Thoracic aorta (tissue), 2 donors: ENCODE measurements around the gene PTPRO. TPM values are rescaled to one million over a fixed set of nuclear protein-coding genes. Genes with fewer than 3 reads are reported as not detected.

Source experiments
- ATAC-seq: fragments of 150-250 bp; one replicate; pipeline ENCODE4 v1.8.0; 2017; ENCODE audit warnings: low read depth; ENCODE audit not compliant: insufficient number of reproducible peaks, low FRiP score
- DNase-seq: peaks from one replicate; pipeline ENCODE4 v3.0.0-alpha.2; 2020; ENCODE audit warnings: low spot score
- H3K27ac ChIP-seq, 2 donors: fragments of 200-600 bp; sonication (generic); 1 replicate in 1 of 2; 2 replicates in 1 of 2; pipeline ENCODE4 v1.5.1; 2016; ENCODE audit warnings: mild to moderate bottlenecking in 2 of 2, moderate library complexity in 2 of 2
- H3K27me3 ChIP-seq: fragments of 200-600 bp; sonication (generic); replicated peaks from 2 replicates; pipeline ENCODE4 v1.6.0; 2016; ENCODE audit warnings: mild to moderate bottlenecking; ENCODE audit not compliant: insufficient read depth
- H3K36me3 ChIP-seq: fragments of 200-600 bp; sonication (generic); one replicate; pipeline ENCODE4 v1.5.1; 2016
- H3K4me1 ChIP-seq, 2 donors: fragments of 200-600 bp; sonication (generic); 1 replicate in 1 of 2; 2 replicates in 1 of 2; pipeline versions ENCODE4 v1.5.1 to v1.6.0; 2016; ENCODE audit warnings: low read depth in 2 of 2, mild to moderate bottlenecking in 1 of 2; ENCODE audit not compliant: control insufficient read depth in 1 of 2
- H3K4me3 ChIP-seq: fragments of 200-600 bp; sonication (generic); 2 replicates; pipeline ENCODE4 v1.5.1; 2016; ENCODE audit warnings: mild to moderate bottlenecking
- H3K9me3 ChIP-seq: fragments of 200-600 bp; sonication (generic); 2 replicates; pipeline ENCODE4 v1.5.1; 2016
- total RNA-seq, 2 donors: library from RNA; depleted of rRNA; stranded (reverse); fragments of >200 nt; gene quantifications; one replicate each; pipeline versions ENCODE4 v1.1.0 to v1.2.3, GENCODE V29; 2016
- TF ChIP-seq, protein P1 (sequence below): fragments of 200-600 bp; sonication (generic); IDR thresholded peaks from one replicate; pipeline ENCODE4 v1.5.1; 2019; ENCODE audit warnings: antibody characterized with exemption

The PTPRO gene
- total RNA-seq, 2 donors from 2014 or later = 11.9 to 19.5 TPM

DNA sequence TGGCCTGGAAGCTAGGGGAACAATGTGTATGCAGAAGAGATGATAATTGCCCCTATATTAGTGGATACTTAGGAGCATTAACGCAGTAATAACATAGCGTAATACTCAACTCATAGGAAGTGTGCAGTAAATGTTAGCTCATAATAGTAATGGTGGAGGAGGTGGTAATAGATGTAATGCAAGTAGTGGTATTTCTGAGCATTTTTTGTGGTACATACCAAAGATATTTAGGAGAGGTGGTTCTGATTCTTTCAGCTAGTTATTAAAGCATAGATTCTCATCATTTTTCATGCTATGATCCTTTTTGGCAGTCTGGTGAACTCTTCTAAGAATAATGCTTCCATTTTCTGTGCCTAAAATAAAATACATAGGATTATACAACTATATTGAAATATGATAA is 233.1 kb downstream of the PTPRO start:
- ATAC-seq (no peak), DNase-seq (no peak)
- H3K27ac ChIP-seq = peak overlapping the region; percentile 11 to 60
- TF ChIP-seq, protein P1, sequence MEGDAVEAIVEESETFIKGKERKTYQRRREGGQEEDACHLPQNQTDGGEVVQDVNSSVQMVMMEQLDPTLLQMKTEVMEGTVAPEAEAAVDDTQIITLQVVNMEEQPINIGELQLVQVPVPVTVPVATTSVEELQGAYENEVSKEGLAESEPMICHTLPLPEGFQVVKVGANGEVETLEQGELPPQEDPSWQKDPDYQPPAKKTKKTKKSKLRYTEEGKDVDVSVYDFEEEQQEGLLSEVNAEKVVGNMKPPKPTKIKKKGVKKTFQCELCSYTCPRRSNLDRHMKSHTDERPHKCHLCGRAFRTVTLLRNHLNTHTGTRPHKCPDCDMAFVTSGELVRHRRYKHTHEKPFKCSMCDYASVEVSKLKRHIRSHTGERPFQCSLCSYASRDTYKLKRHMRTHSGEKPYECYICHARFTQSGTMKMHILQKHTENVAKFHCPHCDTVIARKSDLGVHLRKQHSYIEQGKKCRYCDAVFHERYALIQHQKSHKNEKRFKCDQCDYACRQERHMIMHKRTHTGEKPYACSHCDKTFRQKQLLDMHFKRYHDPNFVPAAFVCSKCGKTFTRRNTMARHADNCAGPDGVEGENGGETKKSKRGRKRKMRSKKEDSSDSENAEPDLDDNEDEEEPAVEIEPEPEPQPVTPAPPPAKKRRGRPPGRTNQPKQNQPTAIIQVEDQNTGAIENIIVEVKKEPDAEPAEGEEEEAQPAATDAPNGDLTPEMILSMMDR = no peak
- no peaks in the 10 kb centered on the region for H3K9me3 ChIP-seq
- peaks cover 22 to 50% of the 10 kb centered on the region in 2 donors for H3K4me1 ChIP-seq
- no peaks in the 10 kb centered on the region for H3K36me3 ChIP-seq
- no peaks in the 10 kb centered on the region for H3K27me3 ChIP-seq
- H3K4me3 ChIP-seq = no peak overlapping the region

DNA sequence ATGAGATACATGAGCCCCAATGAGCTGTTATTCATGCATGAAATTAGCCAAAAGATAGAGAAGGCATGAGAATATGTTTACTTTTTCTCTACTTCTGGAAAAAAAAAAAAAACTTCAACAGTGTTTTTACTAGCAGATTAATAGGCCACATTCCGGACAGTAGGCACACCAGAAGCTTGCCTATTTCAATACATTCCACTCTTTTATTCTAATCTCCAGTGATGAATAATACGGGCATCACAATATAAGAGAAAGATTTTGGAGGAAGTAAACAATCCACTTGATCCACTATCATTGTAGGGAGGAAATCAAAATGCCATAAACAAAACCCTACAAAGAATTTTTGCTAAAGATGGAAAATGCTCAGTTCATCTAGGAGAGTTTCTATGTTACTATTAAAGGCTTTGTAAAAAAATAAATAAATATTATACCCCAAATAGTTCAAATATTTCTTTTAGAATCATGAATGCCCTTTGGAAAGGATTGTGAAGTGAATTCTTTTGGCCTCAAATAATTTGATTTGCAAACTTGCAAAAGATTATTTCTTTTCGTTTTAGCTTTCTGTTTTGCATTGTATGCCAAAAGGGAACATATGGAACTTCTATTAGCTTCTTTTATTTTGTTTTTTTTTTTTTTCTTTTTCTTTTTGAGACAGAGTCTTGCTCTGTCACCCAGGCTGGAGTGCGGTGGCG is 234.2 kb downstream of the PTPRO start:
- ATAC-seq (no peak), DNase-seq (no peak)
- Histone ChIP-seq H3K4me3 (peak overlapping the region; percentile 1), H3K27ac (peak overlapping the region; percentile 60), H3K36me3 (no peaks in the 10 kb centered on the region), H3K4me1 (peaks cover 22 to 58% of the 10 kb centered on the region in 2 donors), H3K27me3 (no peaks in the 10 kb centered on the region), H3K9me3 (no peaks in the 10 kb centered on the region)
- TF ChIP-seq, protein P1 = no peak

DNA sequence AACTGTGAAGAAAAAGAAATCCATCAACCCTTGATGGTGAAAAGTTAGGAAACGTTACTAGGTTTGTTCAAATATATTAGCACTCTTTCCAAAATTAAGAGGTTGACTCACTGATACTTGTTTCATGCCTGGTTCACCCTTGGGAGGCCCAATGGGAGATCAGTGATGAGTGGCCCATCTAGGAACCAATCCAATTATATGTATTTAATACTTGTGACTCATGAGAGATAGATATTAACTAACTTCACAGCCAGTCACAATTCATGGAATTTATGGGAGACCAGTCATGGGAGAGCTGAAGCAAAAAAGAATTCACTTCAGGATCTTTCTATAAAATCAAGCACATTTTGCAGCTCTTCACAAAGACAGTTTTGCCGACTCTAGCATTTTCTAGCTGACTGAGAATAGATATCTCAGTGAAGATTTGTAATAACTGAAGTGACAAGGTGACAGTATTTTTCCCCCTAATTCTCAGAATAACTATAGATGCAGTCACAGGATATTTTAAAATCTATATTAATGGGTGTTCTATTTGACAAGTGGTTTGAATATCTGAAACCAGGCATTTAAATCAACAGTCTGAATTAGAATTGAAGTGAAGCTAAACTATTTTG is 236.7 kb downstream of the PTPRO start:
- H3K27me3 ChIP-seq = no peaks in the 10 kb centered on the region
- TF ChIP-seq, protein P1 = no peak
- H3K27ac ChIP-seq = peak overlapping the region in 1 of 2 donors; percentile 65
- no peak overlapping the region for H3K4me3 ChIP-seq
- peaks cover 26 to 82% of the 10 kb centered on the region in 2 donors for H3K4me1 ChIP-seq
- DNase-seq = no peak
- H3K36me3 ChIP-seq = no peaks in the 10 kb centered on the region
- no peak for ATAC-seq
- no peaks in the 10 kb centered on the region for H3K9me3 ChIP-seq

DNA sequence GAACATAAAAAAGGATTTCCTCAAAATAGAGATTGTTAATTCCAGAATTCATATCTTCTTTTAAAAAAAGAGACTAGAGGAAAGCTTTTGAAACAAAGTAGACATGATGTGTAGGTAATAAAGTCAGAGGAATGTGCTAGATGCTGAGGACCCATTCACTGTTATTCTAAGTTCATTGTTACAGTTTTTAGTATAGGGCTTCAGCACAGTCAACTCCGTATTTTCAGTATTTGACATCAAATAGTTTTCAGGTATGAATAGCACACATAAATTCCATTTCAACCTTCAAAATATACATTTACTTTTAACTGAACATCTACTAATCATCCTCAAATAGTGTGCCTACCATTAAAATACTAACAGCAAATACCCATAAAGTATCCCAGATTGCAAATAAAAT is 239.1 kb downstream of the PTPRO start:
- no peaks in the 10 kb centered on the region for H3K9me3 ChIP-seq
- ATAC-seq (no peak), DNase-seq (no peak)
- no peaks in the 10 kb centered on the region for H3K27me3 ChIP-seq
- no peak overlapping the region for H3K4me3 ChIP-seq
- no peak overlapping the region for H3K27ac ChIP-seq
- TF ChIP-seq, protein P1 = no peak
- H3K4me1 ChIP-seq = peaks cover 21 to 71% of the 10 kb centered on the region in 2 donors
- H3K36me3 ChIP-seq = no peaks in the 10 kb centered on the region

DNA sequence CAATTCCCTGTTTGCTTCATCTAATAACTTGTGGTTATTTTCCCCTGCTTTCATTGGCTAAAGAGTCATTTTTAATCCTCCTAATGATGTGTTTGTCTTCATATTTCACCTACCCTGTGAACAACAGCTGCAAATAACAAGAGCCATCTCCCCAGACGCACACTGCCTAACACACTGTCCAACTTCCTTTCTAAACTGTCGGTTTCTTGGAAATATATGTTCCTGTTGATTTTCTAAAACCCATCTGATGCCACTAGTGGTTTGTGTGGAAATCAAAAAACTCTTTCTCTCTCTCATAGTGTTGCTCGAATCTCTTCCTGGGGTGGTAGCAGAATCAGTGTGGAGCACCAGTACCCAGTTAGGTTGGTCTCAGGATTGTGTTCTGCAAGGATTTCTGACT is 240.0 kb downstream of the PTPRO start:
- DNase-seq = no peak
- Histone ChIP-seq H3K27me3 (no peaks in the 10 kb centered on the region), H3K4me3 (no peak overlapping the region), H3K27ac (peak overlapping the region; percentile 23 to 71), H3K4me1 (peaks cover 14 to 63% of the 10 kb centered on the region in 2 donors), H3K9me3 (no peaks in the 10 kb centered on the region), H3K36me3 (no peaks in the 10 kb centered on the region)
- TF ChIP-seq, protein P1 = no peak
- ATAC-seq = no peak
